ENCODE results near the gene LRFN5.
"Not testable (repeated sequence)": the region's sequence is repeated elsewhere in the genome, so short reads cannot be mapped to it uniquely, and the experiment has no call there.

Gene LRFN5

GRCh38 chr14:41899416-41899815 is 292.7 kb downstream of the LRFN5 start:
- no peak for DNase-seq (ENCODE audit: low spot score)

GRCh38 chr14:41900644-41901043 is 294.0 kb downstream of the LRFN5 start:
- no peak for DNase-seq (ENCODE audit: low spot score)

- DNase-seq (ENCODE audit: low spot score), result no peak
Observed at GRCh38 chr14:41901089-41901488, 294.4 kb downstream of the LRFN5 start.

- no peak for DNase-seq (ENCODE audit: low spot score)
Observed at GRCh38 chr14:41905394-41905964, 298.8 kb downstream of the LRFN5 start.

GRCh38 chr14:41911155-41911554 is 304.5 kb downstream of the LRFN5 start:
- not testable (repeated sequence) for DNase-seq (ENCODE audit: low spot score)

GRCh38 chr14:41913398-41913797 is 306.7 kb downstream of the LRFN5 start:
- DNase-seq (ENCODE audit: low spot score), result no peak

- DNase-seq (ENCODE audit: low spot score), result no peak
Observed at GRCh38 chr14:41915732-41916131, 309.1 kb downstream of the LRFN5 start.

- DNase-seq (ENCODE audit: low spot score), result no peak
Observed at GRCh38 chr14:41916313-41916712, 309.6 kb downstream of the LRFN5 start.

- no peak for DNase-seq (ENCODE audit: low spot score)
Observed at GRCh38 chr14:41925409-41925808, 318.7 kb downstream of the LRFN5 start.

- no peak for DNase-seq (ENCODE audit: low spot score)
Observed at GRCh38 chr14:41950428-41951151, 343.9 kb downstream of the LRFN5 start.

Measured in HuH-7 (cell line).